ENCODE measurements around the gene FAM186B. TPM values are rescaled to one million over a fixed set of nuclear protein-coding genes. Genes with fewer than 3 reads are reported as not detected.
A peak's percentile ranks its signal among the peaks of the same experiment; 100 is the strongest.

The FAM186B gene
- total RNA-seq, 1 donor from 2014 or later = 0.47 TPM

GRCh38 chr12:49543221-49543913, 62.1 kb downstream of the FAM186B start:
- no peak for ATAC-seq
- DNase-seq = peak; percentile 20
- intact Hi-C loops (cut with micrococcal nuclease) = no loop called here

GRCh38 chr12:49542592-49543160, 62.8 kb downstream of the FAM186B start:
- intact Hi-C loops (cut with micrococcal nuclease) = no loop called here
- ATAC-seq (no peak), DNase-seq (peak; percentile 19)

GRCh38 chr12:49541911-49542505, 63.4 kb downstream of the FAM186B start:
- ATAC-seq = no peak
- intact Hi-C loops (cut with micrococcal nuclease) = no loop called here

GRCh38 chr12:49541140-49541861, 64.1 kb downstream of the FAM186B start:
- no peak for ATAC-seq
- intact Hi-C loops (cut with micrococcal nuclease) = no loop called here
- no peak for DNase-seq

More at GRCh38 chr12:49541911-49542505, 63.4 kb downstream of the FAM186B start:
- peak; percentile 8 for DNase-seq

GRCh38 chr12:49540229-49541139, 65.0 kb downstream of the FAM186B start:
- DNase-seq (peak; percentile 20), ATAC-seq (no peak)
- intact Hi-C loops (cut with micrococcal nuclease) = no loop called here

GRCh38 chr12:49539406-49540228, 65.8 kb downstream of the FAM186B start:
- intact Hi-C loops (cut with micrococcal nuclease) = no loop called here
- DNase-seq (peak; percentile 25), ATAC-seq (no peak)

- peak; percentile 87 for DNase-seq
- peak; percentile 86 for ATAC-seq
- intact Hi-C loops (cut with micrococcal nuclease) = no loop called here
Measured at GRCh38 chr12:49538510-49539403, 66.7 kb downstream of the FAM186B start, which contains the start of gene KCNH3. TSS of gene KCNH3 (plus strand) at chr12:49539030. CDS start at chr12:49539417, 387 bp downstream.

GRCh38 chr12:49537752-49538509, 67.5 kb downstream of the FAM186B start:
- intact Hi-C loops (cut with micrococcal nuclease) = no loop called here
- DNase-seq = peak; percentile 44
- ATAC-seq = peak; percentile 29

Other genes with a start within 250 kb of the FAM186B start
- 5.7 TPM for gene SPATS2, start 238.2 kb downstream of the FAM186B start, total RNA-seq
- gene KCNH3, start 66.6 kb downstream of the FAM186B start, total RNA-seq = 0.30 TPM
- gene MCRS1, start 37.5 kb downstream of the FAM186B start, total RNA-seq = 94.4 TPM
- gene PRPF40B, start 17.9 kb upstream of the FAM186B start, total RNA-seq = 21.1 TPM
- 11.3 TPM for gene FMNL3, start 101.8 kb upstream of the FAM186B start, total RNA-seq
- gene TMBIM6, start 135.9 kb upstream of the FAM186B start, total RNA-seq = 255 TPM
- gene NCKAP5L, start 222.8 kb upstream of the FAM186B start, total RNA-seq = 32.3 TPM
- 2.7 TPM for gene BCDIN3D, start 237.5 kb upstream of the FAM186B start, total RNA-seq

Measured in left ventricle myocardium superior (tissue), 1 donor.